ENCODE data around the gene SMPD2.

- TF ChIP-seq FOS (IDR thresholded peaks at IDR 0.05; ENCODE audit: borderline replicate concordance, insufficient read depth, low read length) (no peak), POLR2A (IDR thresholded peaks at IDR 0.05; ENCODE audit: low read depth, low read length) (no peak), CTCF (IDR thresholded peaks at IDR 0.05; ENCODE audit: extremely low read depth in 1 of 2, insufficient read depth in 1 of 2, low read depth in 1 of 2, low read length in 2 of 2) (peak; percentile 8 to 25), JUN (IDR thresholded peaks at IDR 0.05; ENCODE audit: borderline replicate concordance, insufficient read depth, insufficient read length, low read depth) (no peak), MYC (IDR thresholded peaks at IDR 0.05; ENCODE audit: low read depth, low read length) (no peak), EZH2 (IDR thresholded peaks at IDR 0.05; ENCODE audit: borderline replicate concordance, low read depth, low read length, severe bottlenecking) (no peak), MAX (IDR thresholded peaks at IDR 0.05; ENCODE audit: insufficient read depth, insufficient read length) (no peak), POLR2AphosphoS5 (IDR thresholded peaks at IDR 0.05; ENCODE audit: insufficient read depth, low read depth, low read length) (no peak), GATA2 (IDR thresholded peaks at IDR 0.05; ENCODE audit: insufficient read depth, insufficient read length, low read depth, low read length) (no peak)
Observed at GRCh38 chr6:109441069-109441816, 719 bp downstream of the SMPD2 start.

All from endothelial cell of umbilical vein (primary cell).